ENCODE results near the gene SLC31A1.

DNA sequence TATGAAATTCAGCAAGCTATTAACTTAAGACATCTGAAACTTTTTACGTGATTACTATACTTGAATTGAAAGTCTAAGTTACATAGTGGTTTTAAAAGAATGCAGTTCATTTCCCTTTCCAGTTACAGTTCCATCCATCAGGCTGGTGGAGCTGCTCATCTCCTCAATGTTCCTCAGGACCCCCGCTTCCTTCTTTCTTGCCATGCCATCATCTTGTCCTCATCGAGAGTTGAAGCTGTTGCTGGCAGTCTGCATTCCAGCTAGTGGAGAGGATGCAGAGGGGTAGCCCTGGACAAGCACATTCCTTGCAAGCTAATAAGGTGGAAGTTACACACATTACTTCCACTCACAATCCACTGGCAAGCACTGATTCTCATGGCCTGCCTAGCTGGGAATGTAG, 90.6 kb downstream of the SLC31A1 start:
- no peak for TF ChIP-seq POLR2A (IDR thresholded peaks at IDR 0.05)
- TF ChIP-seq, protein P1, sequence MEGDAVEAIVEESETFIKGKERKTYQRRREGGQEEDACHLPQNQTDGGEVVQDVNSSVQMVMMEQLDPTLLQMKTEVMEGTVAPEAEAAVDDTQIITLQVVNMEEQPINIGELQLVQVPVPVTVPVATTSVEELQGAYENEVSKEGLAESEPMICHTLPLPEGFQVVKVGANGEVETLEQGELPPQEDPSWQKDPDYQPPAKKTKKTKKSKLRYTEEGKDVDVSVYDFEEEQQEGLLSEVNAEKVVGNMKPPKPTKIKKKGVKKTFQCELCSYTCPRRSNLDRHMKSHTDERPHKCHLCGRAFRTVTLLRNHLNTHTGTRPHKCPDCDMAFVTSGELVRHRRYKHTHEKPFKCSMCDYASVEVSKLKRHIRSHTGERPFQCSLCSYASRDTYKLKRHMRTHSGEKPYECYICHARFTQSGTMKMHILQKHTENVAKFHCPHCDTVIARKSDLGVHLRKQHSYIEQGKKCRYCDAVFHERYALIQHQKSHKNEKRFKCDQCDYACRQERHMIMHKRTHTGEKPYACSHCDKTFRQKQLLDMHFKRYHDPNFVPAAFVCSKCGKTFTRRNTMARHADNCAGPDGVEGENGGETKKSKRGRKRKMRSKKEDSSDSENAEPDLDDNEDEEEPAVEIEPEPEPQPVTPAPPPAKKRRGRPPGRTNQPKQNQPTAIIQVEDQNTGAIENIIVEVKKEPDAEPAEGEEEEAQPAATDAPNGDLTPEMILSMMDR (IDR thresholded peaks at IDR 0.05) = no peak
